ENCODE data around the gene MKRN2. TPM values are rescaled to one million over a fixed set of nuclear protein-coding genes. Genes with fewer than 3 reads are reported as not detected.

The MKRN2 gene
- total RNA-seq, 3 donors from 2014 or later, result 37.7 to 43.7 (median 37.8) TPM

DNA sequence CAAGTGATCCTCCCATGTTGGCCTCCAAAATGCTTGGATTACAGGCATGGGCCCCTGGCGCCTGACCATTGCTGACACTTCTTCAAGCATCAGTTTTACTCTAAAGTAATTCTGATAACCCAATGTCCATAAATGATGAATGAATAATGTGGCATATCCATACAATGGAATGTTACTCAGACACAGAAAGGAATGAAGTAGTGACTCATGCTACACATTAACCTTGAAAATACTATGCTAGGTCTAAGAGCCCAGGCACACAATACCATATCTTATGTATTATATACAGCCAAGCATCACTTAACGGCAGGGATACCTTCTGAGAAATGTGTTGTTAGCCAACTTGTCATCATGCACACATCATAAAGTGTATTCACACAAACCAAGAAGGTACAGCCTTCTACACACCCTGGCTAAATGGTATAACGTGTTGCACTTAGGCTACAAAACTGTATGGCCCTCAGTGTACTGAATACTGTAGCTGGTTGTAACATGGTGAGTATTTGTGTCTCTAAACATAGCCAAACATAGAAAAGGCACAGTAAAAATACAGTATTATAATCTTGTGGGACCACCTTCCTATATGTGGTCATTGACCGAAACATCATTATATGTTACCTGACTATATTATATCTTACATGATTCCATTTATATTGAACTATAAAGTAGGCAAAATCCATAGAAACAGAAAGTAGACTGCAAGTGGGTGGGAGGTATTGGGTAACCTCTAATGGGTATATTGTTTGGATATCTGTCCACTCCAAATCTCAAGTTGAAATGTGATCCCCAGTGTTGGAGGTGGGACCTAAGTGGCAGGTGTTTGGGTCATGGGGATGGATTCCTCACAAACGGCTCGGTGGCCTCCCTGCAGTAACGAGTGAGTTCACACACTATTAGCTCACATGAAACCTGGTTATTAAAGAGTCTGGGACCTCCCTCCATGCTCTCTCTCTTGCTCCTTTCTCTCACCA is 31.4 kb downstream of the MKRN2 start:
- ATAC-seq (no peak), DNase-seq (no peak)
- H3K9me3 Mint-ChIP-seq, result no peaks in the 10 kb centered on the region
- no peak overlapping the region for H3K4me3 Mint-ChIP-seq
- H3K36me3 Mint-ChIP-seq (ENCODE audit: insufficient read depth), result peaks cover 48% of the 10 kb centered on the region
- no peaks in the 10 kb centered on the region for H3K4me1 Mint-ChIP-seq (ENCODE audit: low read depth)
- H3K27me3 Mint-ChIP-seq (ENCODE audit: low read depth), result no peaks in the 10 kb centered on the region

GRCh38 chr3:12590096-12590495 is 33.2 kb downstream of the MKRN2 start:
- Mint-ChIP-seq H3K4me3 (no peak overlapping the region), H3K4me1 (ENCODE audit: low read depth) (no peaks in the 10 kb centered on the region), H3K36me3 (ENCODE audit: insufficient read depth) (peaks cover 54% of the 10 kb centered on the region), H3K27me3 (ENCODE audit: low read depth) (no peaks in the 10 kb centered on the region), H3K9me3 (no peaks in the 10 kb centered on the region)
- DNase-seq (no peak), ATAC-seq (no peak)

DNA sequence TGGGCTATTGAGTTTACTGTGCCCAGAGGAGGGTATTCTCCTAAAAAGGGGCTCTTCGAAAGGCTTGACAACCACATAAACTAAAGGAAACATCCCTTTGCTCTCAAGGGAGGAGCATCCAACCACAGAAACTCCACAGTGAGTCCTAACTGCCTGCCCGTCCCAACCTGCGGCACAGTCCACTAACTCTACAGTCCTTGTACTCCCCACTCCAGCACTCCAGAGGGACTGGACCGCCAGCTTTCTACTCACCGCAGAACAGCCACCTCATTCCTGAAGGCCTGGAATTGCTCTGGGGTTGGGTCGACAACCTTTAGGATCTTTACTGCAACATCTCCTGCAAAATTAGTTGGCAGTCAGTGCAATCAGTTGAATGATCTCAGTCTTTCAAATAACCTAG is 34.6 kb downstream of the MKRN2 start:
- ATAC-seq, result no peak
- Mint-ChIP-seq H3K27me3 (ENCODE audit: low read depth) (no peaks in the 10 kb centered on the region), H3K36me3 (ENCODE audit: insufficient read depth) (peaks cover 50% of the 10 kb centered on the region), H3K9me3 (no peaks in the 10 kb centered on the region), H3K4me1 (ENCODE audit: low read depth) (no peaks in the 10 kb centered on the region), H3K4me3 (no peak overlapping the region)
- no peak for DNase-seq

GRCh38 chr3:12591997-12592715 is 35.3 kb downstream of the MKRN2 start:
- no peaks in the 10 kb centered on the region for H3K9me3 Mint-ChIP-seq
- H3K27me3 Mint-ChIP-seq (ENCODE audit: low read depth), result no peaks in the 10 kb centered on the region
- peaks cover 50% of the 10 kb centered on the region for H3K36me3 Mint-ChIP-seq (ENCODE audit: insufficient read depth)
- no peak for DNase-seq
- H3K4me3 Mint-ChIP-seq, result no peak overlapping the region
- H3K4me1 Mint-ChIP-seq (ENCODE audit: low read depth), result no peaks in the 10 kb centered on the region
- ATAC-seq, result no peak

DNA sequence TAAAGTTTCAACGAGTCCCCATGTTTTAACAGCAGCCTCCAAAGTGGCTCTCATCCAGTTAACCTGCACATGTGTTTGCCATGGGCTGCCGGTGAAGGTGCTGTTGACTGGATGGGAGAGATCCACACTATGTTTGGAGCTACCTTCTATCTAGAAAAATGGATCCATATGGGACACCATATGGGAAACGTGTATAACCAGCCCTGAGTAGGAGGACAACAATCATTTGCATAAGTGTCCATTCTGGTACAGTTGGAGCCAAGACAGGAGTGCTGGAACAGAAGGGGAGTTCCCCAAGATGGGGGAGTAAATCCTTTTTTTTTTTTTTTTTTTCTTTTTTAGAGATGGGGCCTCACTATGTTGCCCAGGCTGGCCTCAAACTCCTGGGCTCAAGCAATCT is 36.6 kb downstream of the MKRN2 start:
- Mint-ChIP-seq H3K36me3 (ENCODE audit: insufficient read depth) (peaks cover 46% of the 10 kb centered on the region), H3K4me3 (no peak overlapping the region), H3K9me3 (no peaks in the 10 kb centered on the region), H3K27me3 (ENCODE audit: low read depth) (no peaks in the 10 kb centered on the region), H3K4me1 (ENCODE audit: low read depth) (no peaks in the 10 kb centered on the region)
- ATAC-seq (no peak), DNase-seq (no peak)

GRCh38 chr3:12598890-12599289 is 42.0 kb downstream of the MKRN2 start:
- ATAC-seq (no peak), DNase-seq (no peak)
- H3K27me3 Mint-ChIP-seq (ENCODE audit: low read depth), result no peaks in the 10 kb centered on the region
- H3K4me3 Mint-ChIP-seq, result no peak overlapping the region
- H3K9me3 Mint-ChIP-seq, result no peaks in the 10 kb centered on the region
- peaks cover 44% of the 10 kb centered on the region for H3K36me3 Mint-ChIP-seq (ENCODE audit: insufficient read depth)
- peaks cover 3% of the 10 kb centered on the region for H3K4me1 Mint-ChIP-seq (ENCODE audit: low read depth)

GRCh38 chr3:12601072-12601471 is 44.2 kb downstream of the MKRN2 start:
- H3K36me3 Mint-ChIP-seq (ENCODE audit: insufficient read depth), result peaks cover 34% of the 10 kb centered on the region

GRCh38 chr3:12603969-12604368 is 47.1 kb downstream of the MKRN2 start:
- no peak for ATAC-seq
- Mint-ChIP-seq H3K4me3 (no peak overlapping the region), H3K27me3 (ENCODE audit: low read depth) (no peaks in the 10 kb centered on the region), H3K9me3 (no peaks in the 10 kb centered on the region), H3K36me3 (ENCODE audit: insufficient read depth) (peaks cover 45% of the 10 kb centered on the region), H3K4me1 (ENCODE audit: low read depth) (peaks cover 16% of the 10 kb centered on the region)
- DNase-seq, result no peak

More at GRCh38 chr3:12601072-12601471, 44.2 kb downstream of the MKRN2 start:
- no peaks in the 10 kb centered on the region for H3K27me3 Mint-ChIP-seq (ENCODE audit: low read depth)
- ATAC-seq (no peak), DNase-seq (no peak)
- H3K4me3 Mint-ChIP-seq, result no peak overlapping the region
- H3K4me1 Mint-ChIP-seq (ENCODE audit: low read depth), result peaks cover 3% of the 10 kb centered on the region
- no peaks in the 10 kb centered on the region for H3K9me3 Mint-ChIP-seq

GRCh38 chr3:12608376-12608775 is 51.5 kb downstream of the MKRN2 start:
- H3K9me3 Mint-ChIP-seq, result no peaks in the 10 kb centered on the region
- ATAC-seq, result peak in 1 of 2 donors; percentile 25
- no peaks in the 10 kb centered on the region for H3K27me3 Mint-ChIP-seq (ENCODE audit: low read depth)
- H3K36me3 Mint-ChIP-seq (ENCODE audit: insufficient read depth), result peaks cover 34% of the 10 kb centered on the region
- peaks cover 27% of the 10 kb centered on the region for H3K4me1 Mint-ChIP-seq (ENCODE audit: low read depth)
- DNase-seq, result no peak
- no peak overlapping the region for H3K4me3 Mint-ChIP-seq

DNA sequence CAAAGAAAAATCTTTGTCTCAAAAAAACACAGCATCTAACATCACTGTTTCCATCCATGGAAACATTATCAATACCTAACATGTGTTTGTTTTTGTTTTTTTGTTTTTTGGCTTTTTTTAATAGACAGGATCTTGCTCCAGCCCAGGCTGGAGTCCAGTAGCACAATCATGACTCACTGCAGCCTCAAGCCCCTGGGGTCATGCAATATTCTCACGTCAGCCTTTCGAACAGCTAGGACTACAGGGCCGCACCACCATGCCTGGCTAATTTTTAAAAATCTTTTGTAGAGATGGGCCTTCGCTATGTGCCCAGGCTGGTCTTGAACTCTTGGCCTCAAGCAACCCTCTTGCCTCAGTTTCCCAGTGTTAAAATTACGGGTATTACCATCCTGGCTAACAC is 54.2 kb downstream of the MKRN2 start:
- Mint-ChIP-seq H3K36me3 (ENCODE audit: insufficient read depth) (peaks cover 32% of the 10 kb centered on the region), H3K27me3 (ENCODE audit: low read depth) (no peaks in the 10 kb centered on the region), H3K9me3 (no peaks in the 10 kb centered on the region), H3K4me3 (no peak overlapping the region), H3K4me1 (ENCODE audit: low read depth) (peaks cover 47% of the 10 kb centered on the region)
- DNase-seq (no peak), ATAC-seq (no peak)

- ATAC-seq (no peak), DNase-seq (no peak)
- H3K4me1 Mint-ChIP-seq (ENCODE audit: low read depth), result peaks cover 41% of the 10 kb centered on the region
- H3K4me3 Mint-ChIP-seq, result no peak overlapping the region
- peaks cover 28% of the 10 kb centered on the region for H3K36me3 Mint-ChIP-seq (ENCODE audit: insufficient read depth)
- H3K9me3 Mint-ChIP-seq, result no peaks in the 10 kb centered on the region
- no peaks in the 10 kb centered on the region for H3K27me3 Mint-ChIP-seq (ENCODE audit: low read depth)
These were observed 55.8 kb downstream of the MKRN2 start for GRCh38 chr3:12612514-12613226.

DNA sequence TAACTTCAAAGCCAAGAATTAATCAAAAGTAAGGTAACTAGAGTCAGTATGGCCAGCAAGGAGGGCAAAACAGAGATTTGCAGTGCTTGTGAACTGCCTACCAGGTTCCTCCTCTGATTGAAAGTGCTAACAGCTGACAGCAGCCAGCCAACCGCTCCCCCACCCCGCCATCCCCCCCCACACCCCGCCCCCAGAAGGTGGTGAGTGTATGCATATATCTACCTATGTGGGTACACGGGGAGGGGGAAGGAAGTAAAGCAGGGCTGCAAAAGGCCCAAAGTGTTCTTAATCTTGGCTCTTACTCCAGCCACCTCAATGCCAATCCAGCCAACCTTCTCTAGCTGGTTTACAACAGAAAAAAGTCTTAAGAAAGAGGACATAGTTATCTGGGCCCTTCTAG is 56.4 kb downstream of the MKRN2 start:
- Mint-ChIP-seq H3K9me3 (no peaks in the 10 kb centered on the region), H3K36me3 (ENCODE audit: insufficient read depth) (peaks cover 29% of the 10 kb centered on the region), H3K27me3 (ENCODE audit: low read depth) (no peaks in the 10 kb centered on the region), H3K4me1 (ENCODE audit: low read depth) (peaks cover 42% of the 10 kb centered on the region), H3K4me3 (no peak overlapping the region)
- DNase-seq, result no peak
- peak in 1 of 2 donors; percentile 23 for ATAC-seq

DNA sequence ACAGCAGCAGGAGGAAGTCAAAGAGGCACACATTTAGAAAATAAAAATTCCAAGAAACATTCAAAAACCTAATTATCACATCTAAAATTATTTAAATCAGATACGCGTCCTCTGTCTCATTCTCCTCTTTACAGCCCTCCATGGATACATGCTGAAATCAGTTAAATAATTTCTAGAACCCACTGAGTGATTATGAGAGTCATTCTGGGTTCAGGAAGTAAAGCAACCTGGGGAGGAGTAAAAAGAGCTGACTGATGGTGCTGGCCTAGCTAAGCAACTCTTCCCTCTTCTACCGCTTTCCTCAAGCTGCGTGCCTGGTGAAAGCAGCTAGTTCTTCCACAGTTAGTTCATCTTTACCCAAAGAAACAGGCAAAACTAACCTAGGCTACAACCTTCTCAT is 58.4 kb downstream of the MKRN2 start:
- H3K27me3 Mint-ChIP-seq (ENCODE audit: low read depth), result no peaks in the 10 kb centered on the region
- peaks cover 26% of the 10 kb centered on the region for H3K36me3 Mint-ChIP-seq (ENCODE audit: insufficient read depth)
- no peak for DNase-seq
- H3K9me3 Mint-ChIP-seq, result no peaks in the 10 kb centered on the region
- peaks cover 41% of the 10 kb centered on the region for H3K4me1 Mint-ChIP-seq (ENCODE audit: low read depth)
- ATAC-seq, result no peak
- H3K4me3 Mint-ChIP-seq, result no peak overlapping the region

DNA sequence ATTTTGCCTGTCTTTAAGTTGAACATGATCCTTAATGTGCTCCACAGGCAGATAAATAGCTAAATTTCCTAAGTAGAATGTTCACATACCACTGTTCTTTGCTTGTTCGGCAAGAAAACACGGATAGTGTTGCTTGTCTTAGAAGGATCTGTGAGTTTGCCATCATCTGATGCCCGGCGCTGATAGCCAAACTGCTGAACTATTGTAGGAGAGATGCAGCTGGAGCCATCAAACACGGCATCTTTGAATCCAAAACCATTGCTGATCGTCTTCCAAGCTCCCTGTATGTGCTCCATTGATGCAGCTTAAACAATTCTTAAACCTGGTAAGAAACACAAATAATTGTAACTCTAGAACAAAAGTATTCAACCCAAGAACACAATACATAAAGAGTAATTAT is 61.5 kb downstream of the MKRN2 start:
- Mint-ChIP-seq H3K4me3 (no peak overlapping the region), H3K27me3 (ENCODE audit: low read depth) (no peaks in the 10 kb centered on the region), H3K4me1 (ENCODE audit: low read depth) (peaks cover 46% of the 10 kb centered on the region), H3K9me3 (no peaks in the 10 kb centered on the region), H3K36me3 (ENCODE audit: insufficient read depth) (peaks cover 17% of the 10 kb centered on the region)
- ATAC-seq (no peak), DNase-seq (no peak)

Measured in activated T-cell treated with anti-CD3 and anti-CD28 coated beads, Interleukin-2, amount 50 U/mL, for 4 hours (primary cell).